Spleen (tissue), 7 donors: Measurements from ENCODE around the gene DOCK1.

Experiments
- CTCF ChIP-seq, 11 experiments: fragments of 200-600 bp in 7 of 11; fragments of 450-650 bp in 4 of 11; sonication (generic) in 4 of 11; IDR thresholded peaks in 8 of 11; conservative IDR thresholded peaks in 3 of 11; 1 replicate in 7 of 11; 2 replicates in 4 of 11; pipeline versions ENCODE4 v1.4.0 to v1.8.0; 2016 to 2021; ENCODE audit warnings: antibody characterized with exemption in 11 of 11, inconsistent platforms in 4 of 11, mild to moderate bottlenecking in 1 of 11
- POLR2A ChIP-seq, 3 donors: fragments of 450-650 bp; IDR thresholded peaks; one replicate each; pipeline ENCODE4 v1.5.1; 2017; ENCODE audit warnings: antibody characterized with exemption in 3 of 3, mild to moderate bottlenecking in 1 of 3
- POLR2AphosphoS5 ChIP-seq, 3 donors: sonication (generic); formaldehyde crosslinking; IDR thresholded peaks; one replicate each; pipeline ENCODE4 v1.5.1; 2017; ENCODE audit warnings: antibody characterized with exemption in 3 of 3
- donor health status: DM: no; HTN: no; CAD: no; lungs with moderate emphysema.
- donor health status: DM: no; HTN: no; CAD: no.
- donor health status: DM: no; HTN: no; CAD: no.

- TF ChIP-seq CTCF (IDR thresholded peaks at IDR 0.05 in 8 of 11, conservative IDR thresholded peaks at IDR 0.05 in 3 of 11) = no peak
- TF ChIP-seq POLR2A (IDR thresholded peaks at IDR 0.05) = no peak
- TF ChIP-seq POLR2AphosphoS5 (IDR thresholded peaks at IDR 0.05) = no peak
These were observed 27.8 kb upstream of the DOCK1 start for GRCh38 chr10:126877390-126877789.
